OCI-LY1 (cell line): ENCODE results near the gene LHX1.

Experiments
- H2AFZ ChIP-seq: fragments of 200-600 bp; sonication (generic), shearing (Covaris generic); 2 replicates; pipeline ENCODE4 v1.6.0; 2014; ENCODE audit warnings: antibody characterized with exemption, mild to moderate bottlenecking, low read length
- H3F3A ChIP-seq: fragments of 200-600 bp; sonication (generic), shearing (Covaris generic); 2 replicates; pipeline ENCODE4 v1.6.0; 2014; ENCODE audit warnings: mild to moderate bottlenecking, antibody characterized with exemption, low read length, moderate library complexity; ENCODE audit not compliant: insufficient read depth
- H3K27ac ChIP-seq: fragments of 200-600 bp; sonication (generic); 2 replicates; pipeline ENCODE4 v1.5.1; 2014; ENCODE audit warnings: low read length, mixed run types, mild to moderate bottlenecking, low read depth; ENCODE audit not compliant: poor library complexity, severe bottlenecking
- H3K27me3 ChIP-seq: fragments of 200-600 bp; sonication (generic); 2 replicates; pipeline ENCODE4 v1.6.0; 2014; ENCODE audit warnings: antibody characterized with exemption, mild to moderate bottlenecking, low read length, moderate library complexity; ENCODE audit not compliant: insufficient read depth
- H3K36me3 ChIP-seq: fragments of 200-600 bp; sonication (generic); 2 replicates; pipeline ENCODE4 v1.6.1; 2014; ENCODE audit warnings: mild to moderate bottlenecking, antibody characterized with exemption, low read length, moderate library complexity, mixed read lengths; ENCODE audit not compliant: insufficient read depth
- H3K4me1 ChIP-seq: fragments of 200-600 bp; sonication (generic); 2 replicates; pipeline ENCODE4 v1.5.1; 2014; ENCODE audit warnings: mild to moderate bottlenecking, low read length, moderate library complexity; ENCODE audit not compliant: insufficient read depth, severe bottlenecking
- H3K4me2 ChIP-seq: fragments of 200-600 bp; sonication (generic), shearing (Covaris generic); 2 replicates; pipeline ENCODE4 v1.6.1; 2014; ENCODE audit warnings: low read length
- H3K4me3 ChIP-seq: fragments of 200-600 bp; sonication (generic); 2 replicates; pipeline ENCODE4 v1.5.1; 2014; ENCODE audit warnings: low read length, low read depth, mild to moderate bottlenecking, mixed read lengths; ENCODE audit not compliant: poor library complexity, severe bottlenecking
- H3K79me2 ChIP-seq: fragments of 200-600 bp; shearing (Covaris generic); 2 replicates; pipeline ENCODE4 v1.6.1; 2016; ENCODE audit warnings: mixed run types, low read length, mixed read lengths; ENCODE audit not compliant: insufficient read depth
- H3K9ac ChIP-seq: fragments of 200-600 bp; sonication (generic), shearing (Covaris generic); 2 replicates; pipeline ENCODE4 v1.6.1; 2014; ENCODE audit warnings: mild to moderate bottlenecking, low read length, mixed read lengths
- H3K9me2 ChIP-seq: fragments of 200-600 bp; sonication (generic), shearing (Covaris generic); 2 replicates; pipeline ENCODE4 v1.6.1; 2014; ENCODE audit warnings: low read depth, mild to moderate bottlenecking, low read length, mixed read lengths
- H3K9me3 ChIP-seq: fragments of 200-600 bp; shearing (Covaris generic); 2 replicates; pipeline ENCODE4 v1.6.1; 2014; ENCODE audit warnings: low read length, mixed read lengths
- H4K20me1 ChIP-seq: fragments of 200-600 bp; sonication (generic), shearing (Covaris generic); 2 replicates; pipeline ENCODE4 v1.6.0; 2016; ENCODE audit warnings: mild to moderate bottlenecking, low read length; ENCODE audit not compliant: insufficient read depth
- CTCF ChIP-seq: fragments of 200-600 bp; sonication (generic), shearing (Covaris generic); IDR thresholded peaks from 2 replicates; pipeline ENCODE4 v1.5.1; 2017; ENCODE audit warnings: mild to moderate bottlenecking, antibody characterized with exemption, low read length, moderate library complexity, mixed read lengths
- EZH2 ChIP-seq: fragments of 200-600 bp; sonication (generic), shearing (Covaris generic); IDR thresholded peaks from 2 replicates; pipeline ENCODE4 v1.8.0; 2017; ENCODE audit warnings: borderline replicate concordance, mixed run types, mild to moderate bottlenecking, antibody characterized with exemption, low read length, moderate library complexity, mixed read lengths

Gene LHX1

DNA sequence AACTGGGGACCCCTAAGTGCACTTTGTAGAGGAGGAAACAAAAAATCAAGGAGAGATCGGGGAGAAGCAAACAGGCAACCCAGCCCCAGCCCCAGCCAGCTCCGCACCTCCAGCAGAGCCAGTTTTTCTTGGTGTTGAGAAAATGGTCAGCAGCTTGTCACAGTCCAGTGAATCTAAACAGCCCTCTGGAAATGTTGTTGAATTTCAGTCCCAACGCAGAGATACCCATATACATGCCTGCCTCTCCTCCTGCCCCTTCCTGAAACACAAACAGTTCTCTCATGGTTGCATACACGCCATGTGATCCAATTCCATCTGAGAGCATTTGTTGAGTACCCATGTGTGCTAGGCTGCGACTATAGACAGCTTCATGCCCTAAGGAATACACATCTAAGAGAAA, 42.4 kb upstream of the LHX1 start:
- TF ChIP-seq CTCF (no peak), EZH2 (no peak)
- H3K9ac ChIP-seq: no peak overlapping the region
- H3K4me3 ChIP-seq: no peak overlapping the region
- H3K4me1 ChIP-seq: no peaks in the 10 kb centered on the region
- no peaks in the 10 kb centered on the region for H4K20me1 ChIP-seq
- H3K9me3 ChIP-seq: no peaks in the 10 kb centered on the region
- no peaks in the 10 kb centered on the region for H3F3A ChIP-seq
- no peak overlapping the region for H2AFZ ChIP-seq
- H3K9me2 ChIP-seq: no peaks in the 10 kb centered on the region
- no peak overlapping the region for H3K4me2 ChIP-seq
- H3K27ac ChIP-seq: no peak overlapping the region
- H3K27me3 ChIP-seq: no peaks in the 10 kb centered on the region
- no peaks in the 10 kb centered on the region for H3K36me3 ChIP-seq
- H3K79me2 ChIP-seq: no peaks in the 10 kb centered on the region

DNA sequence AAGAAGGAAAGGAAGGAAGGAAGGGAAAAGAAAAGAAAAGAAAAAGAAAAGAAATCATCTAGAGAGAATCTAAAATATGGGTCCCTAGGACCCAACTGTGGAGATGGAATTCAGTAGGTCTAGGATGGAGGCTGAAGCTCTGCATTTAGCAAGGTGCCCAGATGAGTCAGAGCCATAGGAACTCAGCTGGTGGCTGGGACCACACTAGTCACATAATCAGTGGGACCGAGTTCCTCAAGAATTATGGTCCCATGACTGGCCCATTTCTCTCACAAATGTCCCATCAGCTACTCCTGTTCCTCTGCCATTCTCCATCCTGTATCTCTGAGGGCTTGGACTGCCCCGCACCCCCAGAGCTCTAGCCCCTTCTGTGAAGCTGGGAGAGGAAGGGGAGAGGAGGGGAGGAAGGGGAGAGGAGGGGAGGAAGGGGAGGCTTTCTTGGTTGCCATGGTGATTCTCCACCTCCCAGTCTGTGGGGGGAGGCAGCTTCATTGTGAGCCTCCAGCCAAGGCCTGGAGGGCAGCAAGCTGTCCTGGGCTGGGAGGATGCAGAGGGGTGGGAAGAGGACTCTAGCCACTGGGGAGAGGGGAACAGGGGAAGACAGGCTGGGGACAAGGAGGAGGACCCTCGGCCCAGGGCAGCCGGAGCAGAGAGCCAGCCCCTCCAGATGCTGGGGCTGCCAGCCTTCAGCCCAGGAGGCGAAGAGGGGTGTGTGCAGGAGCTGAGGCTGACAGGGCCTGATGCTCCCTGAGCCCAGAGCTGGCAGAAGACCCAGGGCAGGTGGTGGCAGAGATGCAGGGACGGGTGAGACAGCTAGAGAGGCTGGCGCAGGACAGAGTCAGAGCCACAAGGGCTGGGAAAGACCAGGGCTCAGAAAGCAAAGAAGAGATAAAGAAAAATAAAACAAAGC, 37.8 kb upstream of the LHX1 start:
- no peak overlapping the region for H2AFZ ChIP-seq
- H3K9me2 ChIP-seq: no peaks in the 10 kb centered on the region
- no peaks in the 10 kb centered on the region for H3F3A ChIP-seq
- H3K79me2 ChIP-seq: no peaks in the 10 kb centered on the region
- H3K4me2 ChIP-seq: no peak overlapping the region
- no peaks in the 10 kb centered on the region for H3K27me3 ChIP-seq
- H3K9me3 ChIP-seq: no peaks in the 10 kb centered on the region
- no peak overlapping the region for H3K27ac ChIP-seq
- H4K20me1 ChIP-seq: no peaks in the 10 kb centered on the region
- no peak overlapping the region for H3K4me3 ChIP-seq
- TF ChIP-seq CTCF (no peak), EZH2 (no peak)
- no peak overlapping the region for H3K9ac ChIP-seq
- no peaks in the 10 kb centered on the region for H3K4me1 ChIP-seq
- no peaks in the 10 kb centered on the region for H3K36me3 ChIP-seq

DNA sequence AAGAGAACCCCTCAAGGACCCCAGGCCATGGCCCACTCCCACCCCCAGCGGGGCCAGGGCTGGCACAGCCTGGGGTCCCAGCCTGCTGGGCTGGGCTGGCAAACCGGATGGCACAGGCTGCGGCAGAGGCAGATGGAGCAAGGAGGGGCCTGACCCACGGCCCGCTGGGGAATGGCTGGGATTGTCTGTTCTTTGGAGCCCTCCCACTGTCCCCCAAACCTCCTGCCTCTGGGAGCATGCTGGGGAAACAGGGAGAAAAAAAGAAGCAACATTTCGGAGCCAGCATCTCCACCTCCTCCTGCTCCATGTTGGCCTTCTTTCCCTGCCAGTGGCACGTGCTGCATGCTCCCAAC, 37.1 kb upstream of the LHX1 start:
- H3K36me3 ChIP-seq: no peaks in the 10 kb centered on the region
- H3K27me3 ChIP-seq: no peaks in the 10 kb centered on the region
- no peak overlapping the region for H3K4me2 ChIP-seq
- H3K27ac ChIP-seq: no peak overlapping the region
- H3K9me3 ChIP-seq: no peaks in the 10 kb centered on the region
- H3K4me3 ChIP-seq: no peak overlapping the region
- TF ChIP-seq CTCF (no peak), EZH2 (no peak)
- no peaks in the 10 kb centered on the region for H3K9me2 ChIP-seq
- H3K4me1 ChIP-seq: no peaks in the 10 kb centered on the region
- H2AFZ ChIP-seq: no peak overlapping the region
- no peaks in the 10 kb centered on the region for H4K20me1 ChIP-seq
- no peak overlapping the region for H3K9ac ChIP-seq
- no peaks in the 10 kb centered on the region for H3F3A ChIP-seq
- H3K79me2 ChIP-seq: no peaks in the 10 kb centered on the region
